Esophagus muscularis mucosa (tissue), 4 donors: ENCODE results near the gene JAGN1. TPM values are rescaled to one million over a fixed set of nuclear protein-coding genes. Genes with fewer than 3 reads are reported as not detected.

Experiments
- DNase-seq: peaks from one replicate; pipeline ENCODE4 v3.0.0-alpha.2; 2017; ENCODE audit errors: extremely low spot score
- H3K27ac ChIP-seq, 4 donors: fragments of 200-600 bp; sonication (generic); replicated peaks in 1 of 4; 1 replicate in 3 of 4; 2 replicates in 1 of 4; pipeline ENCODE4 v1.5.1; 2016 to 2019; ENCODE audit warnings: mild to moderate bottlenecking in 1 of 4
- H3K27me3 ChIP-seq, 4 donors: fragments of 200-600 bp; sonication (generic); one replicate each; pipeline versions ENCODE4 v1.5.1 to v1.6.0; 2016 to 2019
- H3K36me3 ChIP-seq, 4 donors: fragments of 200-600 bp; sonication (generic); one replicate each; pipeline ENCODE4 v1.5.1; 2016 to 2019
- H3K4me1 ChIP-seq, 4 donors: fragments of 200-600 bp; sonication (generic); one replicate each; pipeline ENCODE4 v1.5.1; 2016 to 2019
- H3K4me3 ChIP-seq, 4 donors: fragments of 200-600 bp; sonication (generic); 1 replicate in 2 of 4; 2 replicates in 2 of 4; pipeline ENCODE4 v1.5.1; 2016 to 2019; ENCODE audit warnings: mild to moderate bottlenecking in 4 of 4, moderate library complexity in 1 of 4
- H3K9me3 ChIP-seq, 4 donors: fragments of 200-600 bp; sonication (generic); 1 replicate in 3 of 4; 2 replicates in 1 of 4; pipeline ENCODE4 v1.5.1; 2016 to 2019
- CTCF ChIP-seq, 3 experiments: fragments of 200-600 bp in 2 of 3; fragments of 450-650 bp in 1 of 3; sonication (generic) in 2 of 3; IDR thresholded peaks; one replicate each; pipeline ENCODE4 v1.5.1; 2017 to 2019; ENCODE audit warnings: antibody characterized with exemption in 3 of 3, mild to moderate bottlenecking in 2 of 3, moderate library complexity in 1 of 3
- EP300 ChIP-seq: sonication (generic); formaldehyde crosslinking; IDR thresholded peaks from one replicate; pipeline ENCODE4 v1.6.1; 2017; ENCODE audit warnings: antibody characterized with exemption
- POLR2A ChIP-seq: fragments of 450-650 bp; IDR thresholded peaks from one replicate; pipeline ENCODE4 v1.6.1; 2017; ENCODE audit warnings: antibody characterized with exemption, moderate library complexity, mild to moderate bottlenecking, low read depth
- POLR2AphosphoS5 ChIP-seq, 2 donors: sonication (generic); formaldehyde crosslinking; IDR thresholded peaks; one replicate each; pipeline ENCODE4 v1.6.1; 2017; ENCODE audit warnings: antibody characterized with exemption in 2 of 2
- WGBS: methylation state at CpG from one replicate; pipeline ENCODE4 v1.1.5; 2018; 5-methylcytosine and 5-hydroxymethylcytosine counted together
- intact Hi-C: fragments of 100-400 bp; cut with DNase I; formaldehyde crosslinking; loops from one replicate; pipeline ENCODE4 v1.15.1; 2023
- total RNA-seq, 4 donors: library from RNA; depleted of rRNA; stranded (reverse); fragments of >200 nt; gene quantifications; one replicate each; pipeline versions ENCODE4 v1.1.0 to v1.2.1, GENCODE V29; 2016

The JAGN1 gene
- total RNA-seq, 4 donors from 2014 or later, result 17.9 to 39.8 (median 26.4) TPM

GRCh38 chr3:9933561-9934234 lies 43.3 kb downstream of the JAGN1 start, which contains the start of gene CRELD1:
Gene CRELD1 (plus strand): TSS chr3:9933834. CDS start chr3:9934439, 605 bp downstream.
- TF ChIP-seq CTCF (IDR thresholded peaks at IDR 0.05) (no peak), POLR2A (peak; percentile 67), POLR2AphosphoS5 (IDR thresholded peaks at IDR 0.05) (peak; percentile 94 to 98), EP300 (no peak)
- Histone ChIP-seq H3K27ac (peak within 1 kb of the TSS; percentile 93 to 99 (median 96)), H3K36me3 (peaks cover 10 to 55% (median 49%) of the 10 kb centered on the region in 4 donors), H3K27me3 (peaks cover 0 to 8% (median 0%) of the 10 kb centered on the region in 4 donors), H3K4me3 (peak within 1 kb of the TSS; percentile 70 to 89 (median 79)), H3K9me3 (no peaks in the 10 kb centered on the region), H3K4me1 (peaks cover 22 to 52% (median 38%) of the 10 kb centered on the region in 4 donors)
- 0% methylated on average over 16 of the region's 50 CpGs for WGBS
- intact Hi-C loops, result loop anchor here (5.0 to 10.0 kb wide), 2 partner anchors 94 to 291 kb away; partner anchors contain the start of gene FANCD2
- peak; percentile 99 for DNase-seq

DNA sequence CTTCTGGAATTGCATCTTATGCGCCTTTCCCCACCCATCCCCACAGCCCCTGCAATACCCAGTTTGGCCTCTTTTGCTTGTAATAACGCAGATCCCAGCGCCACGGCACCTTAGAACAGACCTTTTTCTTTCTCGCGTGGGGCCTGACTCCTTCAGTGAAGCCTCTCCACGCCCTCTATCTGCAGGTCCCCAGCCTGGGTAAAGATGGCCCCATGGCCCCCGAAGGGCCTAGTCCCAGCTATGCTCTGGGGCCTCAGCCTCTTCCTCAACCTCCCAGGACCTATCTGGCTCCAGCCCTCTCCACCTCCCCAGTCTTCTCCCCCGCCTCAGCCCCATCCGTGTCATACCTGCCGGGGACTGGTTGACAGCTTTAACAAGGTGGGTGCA lies 43.8 kb downstream of the JAGN1 start:
- Histone ChIP-seq H3K27ac (peak overlapping the region; percentile 93 to 99 (median 96)), H3K36me3 (peaks cover 10 to 50% (median 46%) of the 10 kb centered on the region in 4 donors), H3K27me3 (peaks cover 0 to 8% (median 0%) of the 10 kb centered on the region in 4 donors), H3K4me1 (peaks cover 22 to 52% (median 38%) of the 10 kb centered on the region in 4 donors), H3K9me3 (no peaks in the 10 kb centered on the region), H3K4me3 (peak overlapping the region; percentile 70 to 89 (median 79))
- TF ChIP-seq CTCF (IDR thresholded peaks at IDR 0.05) (peak in 2 of 3 experiments; percentile 28 to 29), EP300 (no peak), POLR2A (no peak), POLR2AphosphoS5 (IDR thresholded peaks at IDR 0.05) (no peak)
- intact Hi-C loops, result loop anchor here (5.0 to 10.0 kb wide), 2 partner anchors 93 to 291 kb away; partner anchors contain the start of gene FANCD2
- WGBS, result 0% methylated on average over 1 of the region's 11 CpGs
- DNase-seq, result no peak

GRCh38 chr3:9934993-9935392 lies 44.6 kb downstream of the JAGN1 start:
- DNase-seq, result no peak
- H3K27ac ChIP-seq, result peak overlapping the region in 3 of 4 donors; percentile 93 to 99 (median 95)
- peaks cover 22 to 52% (median 38%) of the 10 kb centered on the region in 4 donors for H3K4me1 ChIP-seq
- peaks cover 0 to 8% (median 0%) of the 10 kb centered on the region in 4 donors for H3K27me3 ChIP-seq
- 56% methylated on average over 4 of the region's 4 CpGs for WGBS
- peak overlapping the region; percentile 70 to 89 (median 79) for H3K4me3 ChIP-seq
- TF ChIP-seq CTCF (IDR thresholded peaks at IDR 0.05) (no peak), EP300 (no peak), POLR2AphosphoS5 (IDR thresholded peaks at IDR 0.05) (no peak), POLR2A (no peak)
- intact Hi-C loops, result loop anchor here (5.0 to 10.0 kb wide), 2 partner anchors 92 to 290 kb away; partner anchors contain the start of gene FANCD2
- H3K9me3 ChIP-seq, result no peaks in the 10 kb centered on the region
- peaks cover 10 to 47% (median 39%) of the 10 kb centered on the region in 4 donors for H3K36me3 ChIP-seq

GRCh38 chr3:9935966-9936510 lies 45.6 kb downstream of the JAGN1 start:
- 79% methylated on average over 5 of the region's 5 CpGs for WGBS
- intact Hi-C loops, result loop anchor here (10.0 kb wide), 1 partner anchor 289 kb away; no protein-coding TSS in a partner anchor

More at GRCh38 chr3:9935966-9936510, 45.6 kb downstream of the JAGN1 start:
- Histone ChIP-seq H3K27me3 (peaks cover 0 to 8% (median 0%) of the 10 kb centered on the region in 4 donors), H3K27ac (no peak overlapping the region), H3K4me3 (no peak overlapping the region), H3K36me3 (peaks cover 10 to 42% (median 33%) of the 10 kb centered on the region in 4 donors), H3K4me1 (peaks cover 22 to 52% (median 38%) of the 10 kb centered on the region in 4 donors), H3K9me3 (no peaks in the 10 kb centered on the region)
- no peak for TF ChIP-seq POLR2A
- no peak for TF ChIP-seq EP300
- no peak for TF ChIP-seq POLR2AphosphoS5 (IDR thresholded peaks at IDR 0.05)
- no peak for TF ChIP-seq CTCF (IDR thresholded peaks at IDR 0.05)
- no peak for DNase-seq
